COLO668 (cell line): ENCODE results near the gene RIIAD1.
"Not testable (repeated sequence)": the region's sequence is repeated elsewhere in the genome, so short reads cannot be mapped to it uniquely, and the experiment has no call there.

Experiments
- DNase-seq: peaks from one replicate; lab custom pipeline; 2025; ENCODE audit not compliant: unreplicated experiment; lab: John Stamatoyannopoulos, UW

RIIAD1 gene

DNA sequence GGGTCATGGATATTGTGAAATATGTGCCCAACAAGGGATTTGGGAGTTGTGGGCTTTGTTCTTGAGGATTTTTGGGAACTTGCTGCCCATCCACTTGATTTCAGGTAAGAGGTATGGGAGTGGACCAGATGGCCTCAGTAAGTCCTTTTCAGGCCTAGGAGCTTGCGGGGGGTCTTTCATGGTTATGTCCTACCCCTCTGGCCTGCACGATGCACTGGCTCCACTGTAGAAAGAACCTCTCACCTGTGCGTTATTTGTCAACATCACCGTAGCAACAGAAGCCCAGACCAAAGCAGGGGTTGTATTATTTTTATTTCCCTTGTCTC lies 8.6 kb downstream of the RIIAD1 start:
- DNase-seq: peak; percentile 22

DNA sequence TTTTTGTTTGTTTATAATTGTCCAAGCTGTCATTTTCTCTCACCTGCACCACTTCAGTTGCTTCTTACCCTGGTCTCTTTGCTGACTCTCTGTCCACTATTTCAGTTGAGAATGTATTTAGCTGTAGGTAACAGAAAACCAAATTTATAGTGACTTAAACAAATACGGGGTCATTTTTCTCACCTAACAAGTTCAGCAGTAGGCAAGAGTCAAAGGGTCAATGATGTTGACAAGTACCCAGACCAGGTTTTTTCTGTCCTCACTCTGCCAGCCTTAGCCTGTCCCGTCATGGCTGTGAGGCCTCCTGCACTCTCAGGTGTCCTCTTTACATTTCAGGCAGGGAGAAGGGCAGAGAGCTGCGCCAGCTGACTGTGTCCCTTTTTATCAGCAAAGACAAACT lies 11.8 kb downstream of the RIIAD1 start:
- DNase-seq: no peak

DNA sequence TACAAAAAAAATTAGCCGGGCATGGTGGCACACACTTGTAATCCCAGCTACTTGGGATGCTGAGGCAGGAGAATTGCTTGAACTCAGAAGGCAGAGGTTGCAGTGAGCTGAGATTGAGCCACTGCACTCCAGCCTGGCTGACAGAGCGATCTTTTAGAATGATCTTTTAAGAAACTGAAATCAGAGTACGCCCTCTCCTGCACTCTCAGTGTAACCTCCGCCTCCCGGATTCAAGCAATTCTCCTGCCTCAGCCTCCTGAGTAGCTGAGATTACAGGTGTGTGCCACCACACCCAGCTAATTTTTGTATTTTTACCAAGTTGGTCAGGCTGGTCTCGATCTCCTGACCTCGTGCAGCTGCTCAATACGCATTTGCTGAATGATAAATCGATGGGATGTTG lies 12.7 kb downstream of the RIIAD1 start:
- not testable (repeated sequence) for DNase-seq

DNA sequence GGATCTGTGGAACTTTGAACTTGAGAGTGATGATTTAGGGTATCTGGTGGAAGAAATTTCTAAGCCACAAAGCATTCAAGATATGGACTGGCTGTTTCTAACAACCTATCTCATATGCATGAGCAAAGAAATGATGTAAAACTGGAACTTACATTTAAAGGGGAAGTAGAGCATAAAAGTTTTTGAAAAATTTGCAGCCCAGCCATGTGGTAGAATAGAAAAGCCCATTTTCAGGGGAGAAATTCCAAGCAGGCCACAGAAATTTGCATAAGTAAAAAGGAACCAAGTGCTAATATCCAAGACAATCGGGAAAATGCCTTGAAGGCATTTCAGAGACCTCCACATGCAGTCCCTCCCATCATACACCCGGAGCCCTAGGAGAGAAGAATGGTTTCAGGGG lies 15.7 kb downstream of the RIIAD1 start:
- DNase-seq: no peak

DNA sequence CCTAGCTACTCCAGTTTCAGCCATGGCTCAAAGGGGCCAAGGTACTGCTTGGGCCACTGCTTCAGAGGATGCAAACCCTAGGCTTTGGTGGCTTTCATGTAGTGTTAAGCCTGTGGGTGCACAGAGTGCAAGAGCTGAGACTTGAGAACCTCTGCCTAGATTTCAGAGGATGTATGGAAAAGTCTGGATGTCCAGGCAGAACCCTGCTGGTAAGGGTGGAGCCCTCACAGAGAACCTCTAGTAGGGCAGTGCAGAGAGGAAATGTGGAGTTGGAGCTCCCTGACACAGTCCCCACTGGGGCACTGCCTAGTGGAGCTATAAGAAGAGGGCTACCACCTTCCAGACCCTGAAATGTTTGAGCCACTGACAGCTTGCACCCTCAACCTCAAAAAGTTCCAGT lies 16.2 kb downstream of the RIIAD1 start:
- no peak for DNase-seq

DNA sequence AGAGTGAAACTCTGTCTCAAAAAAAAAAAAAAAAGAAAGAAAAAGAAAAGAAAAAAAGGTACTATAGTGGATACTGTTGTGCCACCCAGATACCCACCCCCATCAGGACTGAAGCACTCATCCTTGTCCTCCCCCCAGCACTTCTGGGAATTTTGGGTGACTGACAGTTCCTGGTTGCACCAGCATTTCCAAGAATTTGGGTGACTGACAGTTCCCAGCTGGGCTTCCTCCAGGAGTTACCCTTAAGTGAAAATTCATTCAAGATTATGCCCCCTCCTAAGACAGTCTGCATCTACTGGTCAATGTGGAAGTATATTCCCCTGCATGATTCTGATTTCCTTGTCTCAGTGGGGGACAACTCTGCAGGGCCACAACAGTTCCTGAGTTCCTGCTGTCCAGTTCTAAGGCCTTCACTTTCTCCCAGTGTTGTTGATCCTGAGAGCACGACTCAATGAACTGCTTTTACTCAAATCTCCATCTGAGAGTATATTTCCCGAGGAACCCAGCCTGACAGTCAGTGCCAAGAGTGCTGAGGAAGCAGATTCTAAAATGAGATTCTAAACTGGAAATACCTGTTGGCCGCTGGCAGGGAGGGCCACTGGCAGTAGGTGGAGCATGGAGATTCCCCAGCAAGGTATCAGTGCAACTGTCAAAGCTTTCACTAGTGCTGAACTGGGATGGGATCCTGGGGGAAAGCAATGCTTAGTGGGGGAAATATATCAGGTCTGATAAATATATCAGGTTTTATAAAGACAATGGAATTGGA lies 18.5 kb downstream of the RIIAD1 start:
- no peak for DNase-seq

DNA sequence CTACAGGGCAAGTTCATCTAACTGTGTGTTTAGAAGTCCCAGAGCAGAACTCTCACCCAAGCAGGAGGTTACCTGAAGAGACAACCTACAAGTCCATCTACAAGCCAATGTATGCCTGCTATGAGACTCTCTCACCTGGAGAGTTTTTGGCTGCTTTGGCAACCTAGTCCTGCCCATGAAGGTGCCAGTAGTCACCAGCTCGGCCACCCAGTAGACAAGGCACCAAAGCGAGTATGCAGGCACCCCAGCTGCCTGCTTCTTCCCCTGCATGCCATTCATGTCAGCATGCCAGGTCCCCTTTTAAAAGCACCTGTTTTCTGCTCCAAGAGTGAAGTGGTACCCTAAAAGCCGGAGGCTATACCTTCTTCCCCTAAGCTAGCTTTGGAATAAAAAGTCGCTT lies 20.2 kb downstream of the RIIAD1 start:
- no peak for DNase-seq

DNA sequence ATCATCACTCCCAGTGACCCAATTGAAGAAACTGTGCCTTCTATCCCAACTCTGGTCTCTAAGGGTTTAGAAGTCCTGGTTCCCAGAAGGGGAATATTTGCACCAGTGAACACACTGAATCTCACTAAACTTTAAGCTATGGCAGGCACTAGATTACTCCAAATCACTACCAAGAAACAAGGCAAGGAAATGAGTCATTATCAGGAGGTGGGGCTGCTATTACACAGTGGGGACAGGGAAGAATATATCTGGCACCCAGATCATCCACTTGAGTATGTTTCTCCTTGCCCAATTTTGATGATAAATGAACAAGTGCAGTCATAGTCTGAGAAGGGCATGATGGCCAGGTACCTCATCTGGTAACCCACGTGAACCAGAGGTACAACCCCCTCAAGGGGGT lies 35.0 kb downstream of the RIIAD1 start:
- no peak for DNase-seq

DNA sequence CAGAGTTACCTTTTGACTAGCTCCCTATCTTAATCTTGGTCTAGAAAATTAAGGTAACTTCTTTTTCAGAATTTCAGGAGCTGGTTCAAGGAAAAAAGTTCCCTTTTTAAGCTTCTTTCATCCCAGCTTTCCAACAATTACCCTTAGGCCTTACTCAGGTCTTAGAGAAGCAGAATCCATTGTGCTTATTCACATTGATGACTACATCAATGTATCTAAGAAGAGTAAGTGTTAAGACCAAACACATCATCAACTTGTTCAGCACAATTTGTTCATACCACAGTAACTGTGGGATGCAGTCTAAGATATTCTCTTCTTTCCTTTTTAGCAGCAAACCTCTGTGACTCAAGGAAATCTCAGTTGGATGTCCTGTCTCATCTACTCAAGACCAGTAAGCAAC lies 37.9 kb downstream of the RIIAD1 start:
- DNase-seq: no peak

DNA sequence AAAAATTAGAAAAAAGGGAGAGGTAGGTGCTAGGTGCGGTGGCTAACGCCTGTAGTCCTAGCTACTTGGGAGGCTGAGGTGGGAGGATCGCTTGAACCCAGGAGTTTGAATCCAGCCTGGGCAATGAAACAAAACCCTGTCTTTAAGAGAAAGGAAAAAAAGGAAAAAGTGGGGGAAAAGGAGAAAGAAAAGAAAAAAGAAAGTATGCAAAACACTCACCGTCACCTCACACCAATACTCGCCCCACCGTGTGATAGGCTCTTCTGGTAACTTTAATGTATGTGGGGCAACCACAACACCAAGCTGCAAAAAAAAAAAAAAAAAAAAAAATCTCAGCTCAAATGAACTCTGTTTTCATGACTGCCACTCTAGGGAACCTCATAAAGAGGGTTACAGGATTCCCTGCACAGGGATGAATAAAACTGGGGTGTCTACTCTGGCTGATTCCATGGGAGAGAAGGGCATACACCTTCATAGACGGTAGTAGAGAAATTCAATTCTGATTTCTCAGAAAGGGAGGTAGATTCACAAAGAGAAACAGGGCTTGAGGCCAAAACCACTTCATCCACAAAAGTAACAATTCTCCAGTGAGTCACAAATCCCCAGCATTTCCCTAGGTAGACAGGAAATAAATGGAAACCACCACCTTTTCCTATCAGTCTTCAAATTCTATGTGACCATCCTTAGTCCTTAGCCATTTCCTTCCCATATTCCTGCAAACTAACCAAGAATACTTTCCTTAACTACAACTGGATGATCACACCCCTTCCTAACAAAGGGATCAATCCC lies 39.5 kb downstream of the RIIAD1 start:
- DNase-seq: no peak

DNA sequence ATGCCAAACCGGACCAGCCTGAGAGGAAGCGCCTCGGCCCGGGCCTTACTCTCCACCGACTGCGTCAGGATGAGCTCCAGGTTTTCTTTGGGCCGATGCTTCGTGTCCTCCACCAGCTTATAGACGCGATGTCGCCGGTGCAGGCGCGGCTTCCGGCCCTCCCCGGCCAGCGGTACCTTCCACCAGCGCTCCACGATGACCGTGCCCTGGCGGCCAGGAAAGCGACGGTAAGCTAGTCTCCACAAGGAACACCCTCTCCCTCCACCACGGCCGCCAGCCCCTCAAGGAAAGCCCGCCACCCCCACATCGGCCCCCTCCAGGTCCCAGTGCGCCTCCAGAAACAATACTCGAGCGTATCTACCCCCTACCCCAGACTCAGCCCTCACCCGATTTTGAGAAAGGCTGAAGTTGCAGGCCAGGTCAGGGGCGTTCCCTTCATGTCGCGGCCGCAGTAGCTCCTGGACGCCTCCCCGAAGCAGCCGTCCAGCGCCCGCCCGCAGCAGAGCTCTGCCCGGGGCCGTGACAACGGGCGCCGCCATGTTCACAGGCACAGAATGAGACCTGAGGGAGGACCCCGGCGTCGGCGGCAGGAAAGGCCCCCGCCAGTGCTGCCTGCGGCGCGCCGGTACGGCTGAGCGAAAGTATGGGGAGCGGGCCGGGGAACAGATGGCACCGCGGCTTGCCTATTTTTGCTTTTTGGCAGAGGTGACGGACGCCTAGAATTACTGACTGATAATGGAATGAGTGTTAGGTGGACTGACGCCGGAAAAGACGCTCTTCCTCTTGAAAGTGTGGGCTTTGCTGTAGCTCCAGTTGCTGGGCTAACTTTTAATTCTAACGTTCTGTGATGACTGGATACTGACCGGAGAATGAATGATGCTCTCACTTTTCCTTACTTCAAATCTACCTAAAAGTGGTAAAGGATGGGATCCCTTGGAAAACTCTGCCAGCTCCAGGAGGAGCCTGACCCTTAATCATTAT lies 41.9 kb downstream of the RIIAD1 start, which contains the start of gene MRPL9:
Gene MRPL9, minus strand, starts transcription at position 556 of the 981 bp plus-strand sequence. Its CDS starts 17 bp downstream, at position 539.
- DNase-seq: peak; percentile 93

DNA sequence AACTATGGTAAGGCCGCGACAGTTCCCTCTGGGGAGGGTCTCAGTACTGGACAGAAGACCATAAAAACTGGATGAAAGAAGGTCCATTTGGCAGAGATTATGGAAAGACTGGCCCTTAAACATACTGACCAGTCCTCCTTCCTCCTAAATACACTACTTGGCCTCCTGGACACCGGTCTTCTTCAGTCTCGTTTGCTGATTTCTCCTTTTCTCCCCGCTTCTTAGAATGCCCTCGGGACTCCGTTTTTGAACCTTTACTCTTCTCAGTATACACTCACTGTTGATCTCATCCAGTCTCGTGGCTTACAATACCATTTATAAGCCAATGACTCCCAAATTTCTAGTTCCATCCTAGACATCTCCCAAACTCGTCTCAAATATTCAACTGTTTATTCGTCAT lies 42.7 kb downstream of the RIIAD1 start:
- DNase-seq: no peak

DNA sequence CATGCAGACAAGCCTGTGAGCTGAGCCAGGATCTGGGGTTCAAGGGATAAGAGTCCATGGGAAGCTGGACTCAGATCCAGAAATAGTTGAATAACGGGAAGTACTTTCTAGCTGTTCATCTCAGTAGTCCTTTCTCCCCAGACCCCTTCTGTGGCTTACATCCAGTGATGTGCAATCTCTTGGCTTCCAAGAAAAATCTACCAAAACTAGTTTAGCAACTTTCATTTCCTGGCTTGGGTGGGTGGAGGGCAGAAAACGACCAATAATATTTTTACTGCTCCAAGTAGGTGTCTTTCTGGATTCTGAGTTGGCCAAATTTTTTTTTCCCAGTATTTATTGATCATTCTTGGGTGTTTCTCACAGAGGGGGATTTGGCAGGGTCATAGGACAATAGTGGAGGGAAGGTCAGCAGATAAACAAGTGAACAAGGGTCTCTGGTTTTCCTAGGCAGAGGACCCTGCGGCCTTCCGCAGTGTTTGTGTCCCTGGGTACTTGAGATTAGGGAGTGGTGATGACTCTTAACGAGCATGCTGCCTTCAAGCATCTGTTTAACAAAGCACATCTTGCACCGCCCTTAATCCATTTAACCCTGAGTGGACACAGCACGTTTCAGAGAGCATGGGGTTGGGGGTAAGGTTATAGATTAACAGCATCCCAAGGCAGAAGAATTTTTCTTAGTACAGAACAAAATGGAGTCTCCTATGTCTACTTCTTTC lies 47.2 kb downstream of the RIIAD1 start:
- DNase-seq: not testable (repeated sequence)

DNA sequence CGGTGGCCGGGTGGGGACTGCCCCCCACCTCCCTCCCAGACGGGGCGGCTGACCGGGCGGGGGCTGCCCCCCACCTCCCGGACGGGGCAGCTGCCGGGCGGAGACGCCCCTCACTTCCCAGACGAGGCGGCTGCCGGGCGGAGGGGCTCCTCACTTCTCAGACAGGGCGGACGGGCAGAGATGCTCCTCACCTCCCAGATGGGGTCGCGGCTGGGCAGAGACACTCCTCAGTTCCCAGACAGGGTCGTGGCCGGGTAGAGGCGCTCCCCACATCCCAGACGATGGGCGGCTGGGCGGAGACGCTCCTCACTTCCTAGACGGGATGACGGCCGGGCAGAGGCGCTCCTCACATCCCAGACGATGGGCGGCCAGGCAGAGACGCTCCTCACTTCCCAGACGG lies 47.9 kb downstream of the RIIAD1 start:
- not testable (repeated sequence) for DNase-seq

DNA sequence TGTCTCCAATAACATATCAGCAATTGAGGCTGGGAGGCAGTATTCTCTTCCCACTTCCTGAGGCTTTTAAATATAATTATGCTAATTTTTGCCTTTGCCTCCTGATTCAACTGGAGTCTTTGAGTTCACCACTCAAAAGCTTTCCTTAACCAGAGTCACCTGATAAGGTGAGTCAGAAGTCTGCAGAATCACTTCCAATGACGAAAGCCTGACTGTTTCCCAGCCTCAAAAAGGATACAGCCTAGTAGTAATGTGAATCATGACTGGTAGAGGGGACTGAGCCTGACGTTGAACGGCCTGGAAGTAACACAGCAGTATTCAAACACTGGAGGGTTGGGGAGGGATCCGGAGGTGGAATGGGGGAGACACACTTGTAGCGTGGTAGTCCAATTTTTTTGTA lies 52.4 kb downstream of the RIIAD1 start:
- no peak for DNase-seq

DNA sequence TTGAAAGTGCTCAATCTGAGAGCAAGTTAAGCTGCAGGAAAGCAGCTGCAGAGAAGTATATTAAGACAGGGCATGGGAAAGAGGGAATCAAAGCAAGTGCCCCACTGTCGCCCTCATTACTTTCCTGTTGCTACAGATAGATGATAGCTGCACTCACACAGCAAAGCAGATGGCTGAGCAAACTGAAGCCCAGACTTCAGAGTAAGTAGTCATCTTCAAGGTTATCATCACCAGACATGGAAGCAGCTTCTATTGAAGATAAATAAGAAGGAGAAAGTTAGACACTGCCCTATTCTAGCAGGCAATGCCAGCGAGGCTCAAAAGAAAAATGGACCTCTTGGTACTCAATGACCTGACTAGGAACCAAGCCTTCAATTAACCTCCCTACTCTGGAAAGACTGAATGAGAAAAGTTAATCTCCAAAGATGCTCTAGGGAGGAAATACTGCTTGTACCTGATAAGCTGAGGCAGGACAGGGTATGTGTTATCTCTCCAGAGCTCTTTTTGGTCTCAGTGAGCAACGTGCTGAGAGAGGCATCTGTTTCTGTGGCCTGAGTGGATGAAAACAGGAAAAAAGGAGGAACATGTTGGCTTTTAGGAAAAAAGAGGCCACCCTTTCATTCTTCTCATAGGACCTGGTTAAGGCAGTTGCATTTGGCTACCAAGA lies 53.1 kb downstream of the RIIAD1 start:
- no peak for DNase-seq

DNA sequence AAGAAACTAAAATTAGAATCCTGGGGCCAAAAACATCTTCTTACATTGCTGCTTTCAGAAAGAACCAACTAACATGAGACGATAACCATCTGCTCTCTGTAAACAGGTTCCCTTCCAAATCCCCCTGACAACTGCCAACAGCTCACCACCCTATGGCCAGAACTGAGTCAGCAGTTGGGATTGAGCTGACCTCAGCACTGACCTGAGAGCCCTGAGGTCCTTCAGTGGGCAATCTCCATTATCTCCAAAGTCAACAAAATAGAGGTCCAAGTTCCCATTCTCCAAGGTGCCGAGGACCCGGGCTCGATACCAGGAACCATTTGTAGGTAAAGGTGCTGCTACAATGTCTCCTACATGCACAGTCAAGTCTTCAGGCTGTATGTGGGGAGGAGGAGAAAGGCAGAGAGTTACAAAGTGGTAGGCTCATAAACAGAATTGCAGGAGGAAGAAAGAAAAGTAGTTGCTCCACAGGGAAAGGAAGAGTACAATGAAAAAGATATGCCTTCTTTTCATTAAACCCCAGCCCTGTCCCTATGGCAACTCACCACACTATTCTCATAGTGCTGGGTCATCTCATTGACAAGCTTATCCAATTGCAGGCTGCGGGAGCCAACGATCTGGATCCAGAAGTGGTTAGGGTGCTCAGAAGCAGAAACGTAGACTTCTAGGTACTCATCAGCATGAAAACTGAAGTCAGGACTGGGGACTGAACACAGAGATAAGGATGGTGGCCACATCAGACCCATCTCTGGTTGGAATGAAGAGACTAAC lies 54.8 kb downstream of the RIIAD1 start:
- DNase-seq: no peak

DNA sequence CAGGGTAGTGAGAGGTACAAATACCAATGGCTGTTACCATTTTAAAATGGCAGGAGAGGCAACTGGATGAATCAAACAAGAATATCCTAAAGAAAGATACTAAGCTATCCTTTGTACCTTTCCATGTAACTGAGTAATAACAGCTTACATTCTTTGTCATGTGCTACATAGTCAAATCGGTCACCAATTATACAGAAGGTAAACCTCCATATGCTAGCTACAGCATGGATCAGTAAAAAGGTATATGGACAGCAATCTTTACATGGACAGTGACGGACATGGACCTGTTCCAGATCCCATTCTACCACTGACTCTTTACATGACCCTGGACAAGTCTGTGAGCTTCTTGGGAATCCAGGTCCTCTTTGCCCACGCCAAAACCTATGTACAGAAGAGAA lies 55.3 kb downstream of the RIIAD1 start:
- DNase-seq: no peak

DNA sequence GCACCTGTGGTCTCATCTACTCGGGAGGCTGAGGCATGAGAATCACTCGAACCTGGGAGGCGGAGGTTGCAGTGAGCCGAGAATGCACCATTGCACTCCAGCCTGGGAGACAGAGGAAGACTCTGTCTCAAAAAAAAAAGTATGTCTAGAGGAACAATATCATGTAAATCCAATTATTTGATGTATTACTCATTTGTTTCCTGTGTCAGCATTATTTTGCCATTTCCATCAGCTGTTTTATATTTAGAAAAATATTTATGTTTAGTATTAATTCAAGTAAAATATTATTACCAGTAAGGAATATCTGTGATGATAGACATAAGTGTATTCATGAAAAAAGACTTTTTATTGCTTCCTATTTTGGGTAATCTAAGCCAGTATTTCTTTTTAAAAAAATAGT lies 56.0 kb downstream of the RIIAD1 start:
- no peak for DNase-seq
